GM21526 (cell line): ENCODE measurements around the gene TRPC4AP.

Experiments
- ATAC-seq: cut with Tn5 transposase; IDR thresholded peaks from one replicate; pipeline ENCODE4 v1.9.1; 2021; ENCODE audit warnings: moderate library complexity; ENCODE audit not compliant: unreplicated experiment, low FRiP score

TRPC4AP gene

GRCh38 chr20:35018590-35019371, 73.8 kb downstream of the TRPC4AP start:
- no peak for ATAC-seq

GRCh38 chr20:35017099-35017835, 75.3 kb downstream of the TRPC4AP start:
- ATAC-seq: no peak

- no peak for ATAC-seq
These were observed 76.8 kb downstream of the TRPC4AP start for GRCh38 chr20:35015863-35016193.

GRCh38 chr20:35014537-35014936, 78.1 kb downstream of the TRPC4AP start:
- no peak for ATAC-seq

- ATAC-seq: no peak
These were observed 78.9 kb downstream of the TRPC4AP start for GRCh38 chr20:35013421-35014411.

- ATAC-seq: no peak
These were observed 80.2 kb downstream of the TRPC4AP start for GRCh38 chr20:35012227-35013069.

GRCh38 chr20:35011589-35012226, 80.9 kb downstream of the TRPC4AP start:
- no peak for ATAC-seq

GRCh38 chr20:35010405-35011192, 82.0 kb downstream of the TRPC4AP start:
- ATAC-seq: no peak

- ATAC-seq: no peak
These were observed 82.8 kb downstream of the TRPC4AP start for GRCh38 chr20:35009665-35010328.

- ATAC-seq: no peak
These were observed 83.9 kb downstream of the TRPC4AP start for GRCh38 chr20:35008411-35009342.

GRCh38 chr20:35007891-35008290, 84.7 kb downstream of the TRPC4AP start:
- no peak for ATAC-seq

- no peak for ATAC-seq
These were observed 85.2 kb downstream of the TRPC4AP start for GRCh38 chr20:35007413-35007812.

- ATAC-seq: no peak
These were observed 86.1 kb downstream of the TRPC4AP start for GRCh38 chr20:35006531-35006971.

GRCh38 chr20:35006009-35006408, 86.6 kb downstream of the TRPC4AP start:
- ATAC-seq: no peak

- ATAC-seq: no peak
These were observed 87.1 kb downstream of the TRPC4AP start for GRCh38 chr20:35005463-35005961.

GRCh38 chr20:35004749-35005462, 87.7 kb downstream of the TRPC4AP start:
- ATAC-seq: no peak
